Testis (tissue), 2 donors: ENCODE measurements around the gene TMEM178B.

Source experiments
- POLR2A ChIP-seq: fragments of 450-650 bp; IDR thresholded peaks from one replicate; pipeline ENCODE4 v1.6.1; 2017; ENCODE audit warnings: antibody characterized with exemption, mild to moderate bottlenecking, moderate library complexity
- TF ChIP-seq, protein P1 (sequence below), 3 experiments: fragments of 450-650 bp in 2 of 3; fragments of 200-600 bp in 1 of 3; sonication (generic) in 1 of 3; IDR thresholded peaks; one replicate each; pipeline ENCODE4 v1.5.1; 2016 to 2019; ENCODE audit warnings: antibody characterized with exemption in 3 of 3, mild to moderate bottlenecking in 2 of 3, moderate library complexity in 1 of 3

DNA sequence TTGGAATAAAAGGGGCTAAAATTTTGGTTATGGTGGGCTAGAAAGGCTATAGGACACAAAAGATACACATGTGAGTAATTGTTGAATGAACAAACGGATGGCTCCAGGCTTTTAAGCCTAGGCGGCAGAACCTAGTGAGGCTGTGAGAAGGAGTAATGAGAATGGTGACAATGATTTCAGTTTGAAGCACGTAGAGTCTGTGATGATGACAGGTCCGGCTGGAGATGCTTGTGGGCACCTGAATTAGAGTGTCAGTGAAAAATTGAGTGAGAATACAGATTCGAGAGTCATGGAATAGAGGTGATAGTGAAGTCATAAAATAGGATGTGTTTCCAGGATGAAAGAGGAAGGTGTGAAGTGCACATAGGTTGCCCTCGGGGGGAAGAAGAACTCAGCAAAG is 170.6 kb downstream of the TMEM178B start:
- TF ChIP-seq, protein P1, sequence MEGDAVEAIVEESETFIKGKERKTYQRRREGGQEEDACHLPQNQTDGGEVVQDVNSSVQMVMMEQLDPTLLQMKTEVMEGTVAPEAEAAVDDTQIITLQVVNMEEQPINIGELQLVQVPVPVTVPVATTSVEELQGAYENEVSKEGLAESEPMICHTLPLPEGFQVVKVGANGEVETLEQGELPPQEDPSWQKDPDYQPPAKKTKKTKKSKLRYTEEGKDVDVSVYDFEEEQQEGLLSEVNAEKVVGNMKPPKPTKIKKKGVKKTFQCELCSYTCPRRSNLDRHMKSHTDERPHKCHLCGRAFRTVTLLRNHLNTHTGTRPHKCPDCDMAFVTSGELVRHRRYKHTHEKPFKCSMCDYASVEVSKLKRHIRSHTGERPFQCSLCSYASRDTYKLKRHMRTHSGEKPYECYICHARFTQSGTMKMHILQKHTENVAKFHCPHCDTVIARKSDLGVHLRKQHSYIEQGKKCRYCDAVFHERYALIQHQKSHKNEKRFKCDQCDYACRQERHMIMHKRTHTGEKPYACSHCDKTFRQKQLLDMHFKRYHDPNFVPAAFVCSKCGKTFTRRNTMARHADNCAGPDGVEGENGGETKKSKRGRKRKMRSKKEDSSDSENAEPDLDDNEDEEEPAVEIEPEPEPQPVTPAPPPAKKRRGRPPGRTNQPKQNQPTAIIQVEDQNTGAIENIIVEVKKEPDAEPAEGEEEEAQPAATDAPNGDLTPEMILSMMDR (IDR thresholded peaks at IDR 0.05) = no peak
- no peak for TF ChIP-seq POLR2A
